H1 (cell line): ENCODE data around the gene GRID2. TPM values are rescaled to one million over a fixed set of nuclear protein-coding genes. Genes with fewer than 3 reads are reported as not detected.
A peak's percentile ranks its signal among the peaks of the same experiment; 100 is the strongest.

Experiments
- CTCF ChIA-PET: fragments of 300-600 bp; sonication (Branson Sonifier 250); formaldehyde crosslinking; loops from one replicate; lab custom pipeline; 2021; ENCODE audit not compliant: partially characterized antibody; lab: Charles Lee
- POLR2A ChIA-PET: fragments of 300-600 bp; sonication (Branson Sonifier 250); formaldehyde crosslinking; loops from one replicate; lab custom pipeline; 2021; ENCODE audit warnings: inconsistent platforms; ENCODE audit not compliant: partially characterized antibody; lab: Charles Lee
- DNase-seq, 2 experiments: peaks; one replicate each; pipeline versions ENCODE4 v3.0.0 to v3.0.0-alpha.2; 2010 to 2022; ENCODE audit warnings: low spot score in 2 of 2, low read depth in 1 of 2, mixed read lengths in 1 of 2
- FAIRE-seq: peaks from 2 replicates; lab custom pipeline; 2011; peaks lifted over from hg19 to GRCh38; lab: Jason Lieb, UNC
- H2AFZ ChIP-seq: 2 replicates; pipeline ENCODE4 v1.8.1; 2012; ENCODE audit warnings: low read length, inconsistent platforms
- H2AK5ac ChIP-seq: 2 replicates; pipeline ENCODE4 v1.6.1; 2013; ENCODE audit warnings: low read depth, low read length
- H2BK120ac ChIP-seq: replicated peaks from 2 replicates; pipeline ENCODE3; 2013; ENCODE audit warnings: low read depth, low read length, inconsistent platforms
- H2BK12ac ChIP-seq: 2 replicates; pipeline ENCODE4 v1.6.1; 2013; ENCODE audit warnings: low read depth, low read length
- H2BK15ac ChIP-seq: 2 replicates; pipeline ENCODE4 v1.6.1; 2013; ENCODE audit warnings: low read length
- H2BK20ac ChIP-seq: 2 replicates; pipeline ENCODE4 v1.6.1; 2013; ENCODE audit warnings: low read length
- H2BK5ac ChIP-seq: 2 replicates; pipeline ENCODE4 v1.6.1; 2013; ENCODE audit warnings: low read depth, low read length
- H3K14ac ChIP-seq: 2 replicates; pipeline ENCODE4 v1.6.1; 2013; ENCODE audit warnings: inconsistent platforms; ENCODE audit not compliant: insufficient read length
- H3K18ac ChIP-seq: 2 replicates; pipeline ENCODE4 v1.6.1; 2013; ENCODE audit warnings: low read length; ENCODE audit errors: extremely low read depth
- H3K23ac ChIP-seq: 2 replicates; pipeline ENCODE4 v1.6.1; 2013; ENCODE audit warnings: inconsistent platforms; ENCODE audit not compliant: insufficient read length
- H3K23me2 ChIP-seq: 2 replicates; pipeline ENCODE4 v1.6.1; 2013; ENCODE audit warnings: low read depth, low read length
- H3K27ac ChIP-seq: 2 replicates; pipeline ENCODE4 v1.6.1; 2011; ENCODE audit warnings: low read depth, low read length, inconsistent platforms
- H3K27me3 ChIP-seq, 4 experiments: replicated peaks in 1 of 4; 1 replicate in 1 of 4; 2 replicates in 3 of 4; pipeline versions ENCODE4 v1.6.1 to v1.8.1; 2011 to 2013; ENCODE audit warnings: low read length in 3 of 4, mild to moderate bottlenecking in 3 of 4, inconsistent platforms in 2 of 4, mixed read lengths in 2 of 4, moderate library complexity in 1 of 4; ENCODE audit not compliant: control insufficient read depth in 3 of 4, insufficient read depth in 3 of 4; ENCODE audit errors: extremely low read depth in 1 of 4
- H3K36me3 ChIP-seq, 4 experiments: 2 replicates each; pipeline versions ENCODE4 v1.6.1 to v1.8.1; 2011 to 2013; ENCODE audit warnings: mild to moderate bottlenecking in 4 of 4, low read length in 3 of 4, moderate library complexity in 2 of 4, control low read depth in 1 of 4, inconsistent platforms in 1 of 4; ENCODE audit not compliant: insufficient read depth in 4 of 4, control insufficient read depth in 2 of 4
- H3K4ac ChIP-seq: replicated peaks from 2 replicates; pipeline ENCODE3; 2013; ENCODE audit warnings: low read length, low read depth, mixed read lengths, inconsistent platforms; ENCODE audit not compliant: insufficient read length
- H3K4me1 ChIP-seq, 4 experiments: replicated peaks in 1 of 4; 1 replicate in 1 of 4; 2 replicates in 3 of 4; pipeline versions ENCODE4 v1.6.1 to v1.8.1; 2011 to 2013; ENCODE audit warnings: low read length in 3 of 4, inconsistent platforms in 2 of 4, mixed read lengths in 1 of 4; ENCODE audit not compliant: insufficient read depth in 4 of 4, control insufficient read depth in 3 of 4
- H3K4me2 ChIP-seq, 2 experiments: 2 replicates each; pipeline versions ENCODE4 v1.6.1 to v1.8.1; 2011 to 2013; ENCODE audit warnings: low read depth in 2 of 2, low read length in 2 of 2, control low read depth in 1 of 2, inconsistent platforms in 1 of 2, mild to moderate bottlenecking in 1 of 2; ENCODE audit not compliant: insufficient read depth in 1 of 2
- H3K4me3 ChIP-seq, 4 experiments: fragments of 200-600, 300-600 bp in 1 of 4; sonication (generic), shearing (Covaris generic), sonication (Bioruptor Twin) in 1 of 4; 2 replicates each; pipeline versions ENCODE4 v1.5.1 to v1.8.1; 2011 to 2016; ENCODE audit warnings: low read length in 4 of 4, low read depth in 3 of 4, control low read depth in 2 of 4, inconsistent platforms in 2 of 4, mild to moderate bottlenecking in 2 of 4, mixed read lengths in 1 of 4, moderate library complexity in 1 of 4; ENCODE audit not compliant: insufficient read depth in 2 of 4; ENCODE audit errors: extremely low read depth in 1 of 4
- H3K56ac ChIP-seq: replicated peaks from 2 replicates; pipeline ENCODE3; 2013; ENCODE audit warnings: low read depth, mild to moderate bottlenecking, mixed read lengths, low read length, inconsistent platforms; ENCODE audit not compliant: insufficient read length
- H3K79me1 ChIP-seq: 2 replicates; pipeline ENCODE4 v1.6.1; 2013; ENCODE audit warnings: low read depth, low read length, control low read depth
- H3K79me2 ChIP-seq, 2 experiments: 2 replicates each; pipeline versions ENCODE4 v1.6.1 to v1.8.1; 2012 to 2013; ENCODE audit warnings: low read length in 2 of 2, mild to moderate bottlenecking in 2 of 2, inconsistent platforms in 1 of 2; ENCODE audit not compliant: insufficient read depth in 2 of 2, control insufficient read depth in 1 of 2
- H3K9ac ChIP-seq, 4 experiments: replicated peaks in 1 of 4; 1 replicate in 1 of 4; 2 replicates in 3 of 4; pipeline versions ENCODE4 v1.6.1 to v1.8.1; 2011 to 2013; ENCODE audit warnings: low read depth in 3 of 4, low read length in 3 of 4, control low read depth in 2 of 4, mild to moderate bottlenecking in 2 of 4, moderate library complexity in 2 of 4, inconsistent platforms in 1 of 4; ENCODE audit errors: extremely low read depth in 1 of 4
- H3K9me3 ChIP-seq, 2 experiments: 2 replicates each; pipeline versions ENCODE4 v1.6.1 to v1.8.1; 2012 to 2013; ENCODE audit warnings: mild to moderate bottlenecking in 2 of 2, moderate library complexity in 2 of 2, control low read depth in 1 of 2, inconsistent platforms in 1 of 2, low read depth in 1 of 2, low read length in 1 of 2, mixed read lengths in 1 of 2; ENCODE audit not compliant: insufficient read depth in 2 of 2
- H4K20me1 ChIP-seq, 2 experiments: replicated peaks in 1 of 2; 2 replicates each; pipeline versions ENCODE3 to v1.8.1; 2011 to 2013; ENCODE audit warnings: inconsistent platforms in 2 of 2, low read length in 2 of 2, mild to moderate bottlenecking in 1 of 2; ENCODE audit not compliant: insufficient read depth in 2 of 2, control insufficient read depth in 1 of 2
- H4K5ac ChIP-seq: 2 replicates; pipeline ENCODE4 v1.6.1; 2013; ENCODE audit warnings: low read length, low read depth, mixed read lengths, inconsistent platforms; ENCODE audit not compliant: insufficient read length
- H4K8ac ChIP-seq: 2 replicates; pipeline ENCODE4 v1.8.0; 2013; ENCODE audit warnings: mild to moderate bottlenecking, moderate library complexity, low read length, inconsistent platforms; ENCODE audit not compliant: insufficient read depth; ENCODE audit errors: extremely low read depth
- H4K91ac ChIP-seq: replicated peaks from 2 replicates; pipeline ENCODE3; 2013; ENCODE audit warnings: low read length, mixed read lengths, inconsistent platforms; ENCODE audit not compliant: insufficient read length
- BRCA1 ChIP-seq: IDR thresholded peaks from 2 replicates; pipeline ENCODE4 v1.6.1; 2012; ENCODE audit warnings: low read depth, low read length, improper control_type of control experiment
- HDAC2 ChIP-seq, 2 experiments: fragments of 300-600 bp in 1 of 2; sonication (generic) in 1 of 2; IDR thresholded peaks; 2 replicates each; pipeline ENCODE4 v1.6.1; 2011 to 2012; ENCODE audit warnings: low read depth in 2 of 2, low read length in 2 of 2, mild to moderate bottlenecking in 2 of 2, moderate library complexity in 2 of 2, borderline replicate concordance in 1 of 2, inconsistent platforms in 1 of 2
- JUND ChIP-seq: IDR thresholded peaks from 2 replicates; pipeline ENCODE4 v1.6.1; 2011; ENCODE audit warnings: mild to moderate bottlenecking, improper control_type of control experiment, low read length
- TBP ChIP-seq: IDR thresholded peaks from 2 replicates; pipeline ENCODE4 v1.6.1; 2011; ENCODE audit warnings: low read depth, low read length, improper control_type of control experiment
- TCF12 ChIP-seq: IDR thresholded peaks from 2 replicates; pipeline ENCODE4 v1.6.1; 2011; ENCODE audit warnings: low read depth, mild to moderate bottlenecking, low read length
- WGBS, 2 experiments: shearing (Covaris generic) in 1 of 2; methylation state at CpG; one replicate each; pipeline versions ENCODE4 v1.1.6 to v1.1.7; 2013 to 2015; ENCODE audit warnings: low lambda C conversion rate in 2 of 2, mixed read lengths in 2 of 2, inconsistent platforms in 1 of 2, low coverage in 1 of 2, missing lambda C conversion rate in 1 of 2; ENCODE audit not compliant: insufficient replicate concordance in 2 of 2, insufficient coverage in 1 of 2, insufficient read length in 1 of 2; ENCODE audit errors: extremely low coverage in 1 of 2, missing lambda C conversion rate in 1 of 2; 5-methylcytosine and 5-hydroxymethylcytosine counted together
- polyA plus RNA-seq, 7 experiments: library from polyadenylated mRNA; depleted of rRNA in 3 of 7; stranded (reverse) in 5 of 7; unstranded in 2 of 7; fragments of >200 nt in 5 of 7; fragments of 200-250 nt in 2 of 7; gene quantifications; 1 replicate in 5 of 7; 2 replicates in 1 of 7; 4 replicates in 1 of 7; pipeline versions ENCODE4 v1.2.1 to v1.2.3, GENCODE V29; 2011 to 2013; ENCODE audit warnings: missing spikeins in 2 of 7, mixed read lengths in 2 of 7
- total RNA-seq: library from RNA; stranded (reverse); fragmentation: NEBNext Ultra II Directional; extraction: Animal tissue kit (Norgen Biotek cat#: 25700); gene quantifications from 2 replicates; pipeline ENCODE4 v1.2.1, GENCODE V29; 2021
- TF ChIP-seq, protein P1 (sequence below): IDR thresholded peaks from 2 replicates; pipeline ENCODE4 v1.6.1; 2012; ENCODE audit warnings: inconsistent platforms
- TF ChIP-seq, protein P2 (sequence below): IDR thresholded peaks from 2 replicates; pipeline ENCODE4 v1.6.1; 2011; ENCODE audit warnings: low read depth, mild to moderate bottlenecking, low read length; ENCODE audit not compliant: insufficient read depth
- TF ChIP-seq, protein P3 (sequence below), 3 experiments: IDR thresholded peaks; 1 replicate in 2 of 3; 2 replicates in 1 of 3; pipeline versions ENCODE4 v1.5.1 to v1.6.1; 2011; ENCODE audit warnings: low read length in 3 of 3, mild to moderate bottlenecking in 3 of 3, inconsistent platforms in 2 of 3, low read depth in 1 of 3, moderate library complexity in 1 of 3; ENCODE audit not compliant: insufficient read depth in 1 of 3; ENCODE audit errors: control extremely low read depth in 1 of 3

GRID2 gene
- total and polyA plus RNA-seq, 2 of the 8 experiments (the other 6 are each of a cell fraction or from before 2014, with no cell fraction given) = 31.1 to 81.9 TPM

DNA sequence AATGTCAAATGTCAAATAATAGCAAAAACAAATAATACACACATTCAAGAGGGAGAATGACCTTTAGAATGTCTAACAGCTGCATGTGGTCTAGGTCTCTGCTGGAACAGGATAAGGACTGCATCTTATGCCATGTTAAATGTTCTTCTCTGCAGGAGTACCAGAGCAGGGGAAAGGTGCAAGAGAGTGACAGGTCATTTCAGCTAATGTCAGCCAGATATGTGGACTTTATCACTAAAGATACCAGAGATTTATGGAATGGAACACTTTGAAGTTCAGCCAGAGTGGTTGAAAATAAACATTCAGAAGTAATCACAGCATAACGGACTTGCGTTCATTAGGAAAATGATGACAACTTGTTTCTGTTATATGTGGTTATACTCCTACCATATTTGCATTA, 24.3 kb downstream of the GRID2 start:
- H4K8ac ChIP-seq = no peak overlapping the region
- H3K14ac ChIP-seq = no peak overlapping the region
- no peak overlapping the region for H3K4ac ChIP-seq
- DNase-seq (no peak), FAIRE-seq (peak; percentile 69)
- no peak overlapping the region for H2AK5ac ChIP-seq
- H3K79me1 ChIP-seq = no peaks in the 10 kb centered on the region
- no peak overlapping the region for H2BK15ac ChIP-seq
- H4K91ac ChIP-seq = no peak overlapping the region
- no peak overlapping the region for H4K5ac ChIP-seq
- H2BK20ac ChIP-seq = no peak overlapping the region
- H3K23ac ChIP-seq = no peak overlapping the region
- ChIA-PET CTCF (no interaction called here), POLR2A (no interaction called here)
- H2BK5ac ChIP-seq = no peak overlapping the region
- H3K23me2 ChIP-seq = no peaks in the 10 kb centered on the region
- H3K4me1 ChIP-seq = peaks cover 0 to 6% (median 2%) of the 10 kb centered on the region in 4 experiments; a peak in 4 of 7 replicates
- no peaks in the 10 kb centered on the region for H3K36me3 ChIP-seq
- H3K9ac ChIP-seq = no peak overlapping the region
- no peak overlapping the region for H2BK12ac ChIP-seq
- H4K20me1 ChIP-seq = no peaks in the 10 kb centered on the region
- TF ChIP-seq JUND = no peak
- no peak for TF ChIP-seq HDAC2 (IDR thresholded peaks at IDR 0.05; ENCODE audit: borderline replicate concordance in 1 of 2, low read depth in 2 of 2, low read length in 2 of 2)
- TF ChIP-seq BRCA1 = no peak
- TF ChIP-seq, protein P1, sequence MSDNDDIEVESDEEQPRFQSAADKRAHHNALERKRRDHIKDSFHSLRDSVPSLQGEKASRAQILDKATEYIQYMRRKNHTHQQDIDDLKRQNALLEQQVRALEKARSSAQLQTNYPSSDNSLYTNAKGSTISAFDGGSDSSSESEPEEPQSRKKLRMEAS = no peak
- no peak for TF ChIP-seq TCF12
- TF ChIP-seq, protein P2, sequence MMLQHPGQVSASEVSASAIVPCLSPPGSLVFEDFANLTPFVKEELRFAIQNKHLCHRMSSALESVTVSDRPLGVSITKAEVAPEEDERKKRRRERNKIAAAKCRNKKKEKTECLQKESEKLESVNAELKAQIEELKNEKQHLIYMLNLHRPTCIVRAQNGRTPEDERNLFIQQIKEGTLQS = no peak
- TF ChIP-seq TBP = no peak
- TF ChIP-seq, protein P3, sequence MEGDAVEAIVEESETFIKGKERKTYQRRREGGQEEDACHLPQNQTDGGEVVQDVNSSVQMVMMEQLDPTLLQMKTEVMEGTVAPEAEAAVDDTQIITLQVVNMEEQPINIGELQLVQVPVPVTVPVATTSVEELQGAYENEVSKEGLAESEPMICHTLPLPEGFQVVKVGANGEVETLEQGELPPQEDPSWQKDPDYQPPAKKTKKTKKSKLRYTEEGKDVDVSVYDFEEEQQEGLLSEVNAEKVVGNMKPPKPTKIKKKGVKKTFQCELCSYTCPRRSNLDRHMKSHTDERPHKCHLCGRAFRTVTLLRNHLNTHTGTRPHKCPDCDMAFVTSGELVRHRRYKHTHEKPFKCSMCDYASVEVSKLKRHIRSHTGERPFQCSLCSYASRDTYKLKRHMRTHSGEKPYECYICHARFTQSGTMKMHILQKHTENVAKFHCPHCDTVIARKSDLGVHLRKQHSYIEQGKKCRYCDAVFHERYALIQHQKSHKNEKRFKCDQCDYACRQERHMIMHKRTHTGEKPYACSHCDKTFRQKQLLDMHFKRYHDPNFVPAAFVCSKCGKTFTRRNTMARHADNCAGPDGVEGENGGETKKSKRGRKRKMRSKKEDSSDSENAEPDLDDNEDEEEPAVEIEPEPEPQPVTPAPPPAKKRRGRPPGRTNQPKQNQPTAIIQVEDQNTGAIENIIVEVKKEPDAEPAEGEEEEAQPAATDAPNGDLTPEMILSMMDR (IDR thresholded peaks at IDR 0.05; ENCODE audit: control extremely low read depth in 1 of 3, insufficient read depth in 1 of 3, low read depth in 1 of 3, low read length in 3 of 3) = no peak
- no peaks in the 10 kb centered on the region for H3K9me3 ChIP-seq
- H3K27ac ChIP-seq = no peak overlapping the region
- no peak overlapping the region for H3K4me2 ChIP-seq
- no peak overlapping the region for H3K4me3 ChIP-seq
- H3K79me2 ChIP-seq = 0 out of 4 replicates have a peak, but pooled peaks cover 0 to 10% of the 10 kb centered on the region in 2 experiments
- no peaks in the 10 kb centered on the region for H3K27me3 ChIP-seq
- H2AFZ ChIP-seq = no peak overlapping the region
- no peak overlapping the region for H2BK120ac ChIP-seq
- no peak overlapping the region for H3K56ac ChIP-seq
- no peak overlapping the region for H3K18ac ChIP-seq
- WGBS, 2 experiments = 95% methylated on average over 2 of the region's 2 CpGs; no CpG with 5 or more reads in 1 of the 2 experiments
